Activated CD8-positive, alpha-beta memory T cell treated with anti-CD3 and anti-CD28 coated beads, Interleukin-2, amount 50 U/mL, for 24 hours (primary cell): ENCODE data around the gene CPNE8.

Source experiments
- DNase-seq: peaks from one replicate; pipeline ENCODE4 v3.0.0-alpha.2; 2020; ENCODE audit errors: extremely low read depth

CPNE8 gene

GRCh38 chr12:38905480-38906351 is at the start of gene CPNE8:
CPNE8 (minus strand) TSS chr12:38905591; CDS start chr12:38905534, 57 bp downstream.
- DNase-seq, result no peak

- DNase-seq, result no peak
Measured at GRCh38 chr12:38954238-38954873, 49.0 kb upstream of the CPNE8 start.

- no peak for DNase-seq
Measured at GRCh38 chr12:38949363-38949762, 44.0 kb upstream of the CPNE8 start.

GRCh38 chr12:38934686-38935085 is 29.3 kb upstream of the CPNE8 start:
- no peak for DNase-seq

- DNase-seq, result no peak
Measured at GRCh38 chr12:38934078-38934584, 28.7 kb upstream of the CPNE8 start.

GRCh38 chr12:38932320-38932719 is 26.9 kb upstream of the CPNE8 start:
- no peak for DNase-seq

GRCh38 chr12:38931461-38931860 is 26.1 kb upstream of the CPNE8 start:
- DNase-seq, result no peak

GRCh38 chr12:38930990-38931389 is 25.6 kb upstream of the CPNE8 start:
- DNase-seq, result no peak

GRCh38 chr12:38926501-38926900 is 21.1 kb upstream of the CPNE8 start:
- no peak for DNase-seq

GRCh38 chr12:38921025-38921677 is 15.8 kb upstream of the CPNE8 start:
- DNase-seq, result no peak

- no peak for DNase-seq
Measured at GRCh38 chr12:38919191-38919590, 13.8 kb upstream of the CPNE8 start.

- no peak for DNase-seq
Measured at GRCh38 chr12:38915429-38916182, 10.2 kb upstream of the CPNE8 start.

- DNase-seq, result no peak
Measured at GRCh38 chr12:38912116-38912515, 6.7 kb upstream of the CPNE8 start.

- no peak for DNase-seq
Measured at GRCh38 chr12:38911611-38912010, 6.2 kb upstream of the CPNE8 start.

- no peak for DNase-seq
Measured at GRCh38 chr12:38907201-38907923, 2.0 kb upstream of the CPNE8 start.

GRCh38 chr12:38906482-38907200 is 1.2 kb upstream of the CPNE8 start:
- peak; percentile 26 for DNase-seq

GRCh38 chr12:38904537-38905479 is 583 bp downstream of the CPNE8 start:
- no peak for DNase-seq

GRCh38 chr12:38903596-38903995 is 1.8 kb downstream of the CPNE8 start:
- no peak for DNase-seq

- no peak for DNase-seq
Measured at GRCh38 chr12:38898001-38898684, 7.2 kb downstream of the CPNE8 start.
